SK-N-SH (cell line): Measurements from ENCODE around the gene CPN2.

Experiments used
- CHD2 ChIP-seq: fragments of 150-350 bp; IDR thresholded peaks from 2 replicates; pipeline ENCODE4 v1.6.1; 2018; ENCODE audit warnings: low read length; ENCODE audit not compliant: partially characterized antibody
- CTCF ChIP-seq: fragments of 200-600 bp; sonication (generic); IDR thresholded peaks from 2 replicates; pipeline ENCODE4 v1.6.1; 2017; ENCODE audit warnings: antibody characterized with exemption, mild to moderate bottlenecking, moderate library complexity
- FOSL2 ChIP-seq: IDR thresholded peaks from 2 replicates; pipeline ENCODE4 v1.4.0; 2012; ENCODE audit warnings: low read depth, mild to moderate bottlenecking, moderate library complexity, borderline replicate concordance
- FOXJ3 ChIP-seq: sonication (generic); formaldehyde crosslinking; IDR thresholded peaks from 2 replicates; pipeline ENCODE4 v1.5.1; 2020; ENCODE audit warnings: mild to moderate bottlenecking, missing genetic modification reagents
- GABPA ChIP-seq: IDR thresholded peaks from 2 replicates; pipeline ENCODE4 v1.4.0; 2012; ENCODE audit warnings: low read depth, mild to moderate bottlenecking
- GATA2 ChIP-seq: sonication (generic); formaldehyde crosslinking; IDR thresholded peaks from 2 replicates; pipeline ENCODE4 v1.5.0; 2020; ENCODE audit warnings: mild to moderate bottlenecking, missing genetic modification reagents
- POLR2AphosphoS5 ChIP-seq: IDR thresholded peaks from 2 replicates; pipeline ENCODE4 v1.6.1; 2012; ENCODE audit warnings: low read depth, low read length
- SMC3 ChIP-seq: IDR thresholded peaks from 2 replicates; pipeline ENCODE4 v1.6.1; 2012; ENCODE audit warnings: low read depth, low read length, improper control_type of control experiment
- TAF1 ChIP-seq: IDR thresholded peaks from 2 replicates; pipeline ENCODE4 v1.6.1; 2012; ENCODE audit warnings: low read depth, mild to moderate bottlenecking, low read length, moderate library complexity, borderline replicate concordance
- TEAD4 ChIP-seq: IDR thresholded peaks from 2 replicates; pipeline ENCODE4 v1.4.0; 2012; ENCODE audit warnings: mild to moderate bottlenecking, borderline replicate concordance; ENCODE audit not compliant: insufficient read depth
- USF2 ChIP-seq: fragments of 150-350 bp; IDR thresholded peaks from 2 replicates; pipeline ENCODE4 v1.6.1; 2017; ENCODE audit warnings: antibody characterized with exemption, low read length, low read depth, borderline replicate concordance
- TF ChIP-seq, protein P1 (sequence below): IDR thresholded peaks from 2 replicates; pipeline ENCODE4; 2012

GRCh38 chr3:194310060-194310835 lies 40.9 kb downstream of the CPN2 start:
- no peak for TF ChIP-seq CTCF
- TF ChIP-seq GABPA: no peak
- TF ChIP-seq CHD2: no peak
- no peak for TF ChIP-seq TAF1
- TF ChIP-seq GATA2 (CRISPR knock-in tag): no peak
- TF ChIP-seq FOSL2: no peak
- TF ChIP-seq POLR2AphosphoS5: no peak
- TF ChIP-seq SMC3: no peak
- no peak for TF ChIP-seq FOXJ3 (CRISPR knock-in tag)
- no peak for TF ChIP-seq USF2
- no peak for TF ChIP-seq TEAD4
- TF ChIP-seq, protein P1, sequence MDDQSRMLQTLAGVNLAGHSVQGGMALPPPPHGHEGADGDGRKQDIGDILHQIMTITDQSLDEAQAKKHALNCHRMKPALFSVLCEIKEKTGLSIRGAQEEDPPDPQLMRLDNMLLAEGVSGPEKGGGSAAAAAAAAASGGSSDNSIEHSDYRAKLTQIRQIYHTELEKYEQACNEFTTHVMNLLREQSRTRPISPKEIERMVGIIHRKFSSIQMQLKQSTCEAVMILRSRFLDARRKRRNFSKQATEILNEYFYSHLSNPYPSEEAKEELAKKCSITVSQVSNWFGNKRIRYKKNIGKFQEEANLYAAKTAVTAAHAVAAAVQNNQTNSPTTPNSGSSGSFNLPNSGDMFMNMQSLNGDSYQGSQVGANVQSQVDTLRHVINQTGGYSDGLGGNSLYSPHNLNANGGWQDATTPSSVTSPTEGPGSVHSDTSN: no peak
